Keratinocyte (primary cell): ENCODE data around the gene LHFPL3. TPM values are rescaled to one million over a fixed set of nuclear protein-coding genes. Genes with fewer than 3 reads are reported as not detected.

Experiments used
- DNase-seq: peaks from one replicate; pipeline ENCODE4 v3.0.0-alpha.2; 2011; ENCODE audit warnings: low read depth, missing footprints, low spot score
- FAIRE-seq: peaks from 2 replicates; lab custom pipeline; 2011; peaks lifted over from hg19 to GRCh38; lab: Jason Lieb, UNC
- H2AFZ ChIP-seq: 2 replicates; pipeline ENCODE4 v1.6.0; 2012; ENCODE audit warnings: low read length, control low read depth, inconsistent platforms; ENCODE audit not compliant: control insufficient read depth
- H3K27ac ChIP-seq: 2 replicates; pipeline ENCODE4 v1.5.1; 2011; ENCODE audit warnings: low read length; ENCODE audit not compliant: control insufficient read depth, insufficient read depth
- H3K27me3 ChIP-seq: 3 replicates; pipeline ENCODE4 v1.6.0; 2011; ENCODE audit warnings: low read length; ENCODE audit not compliant: control insufficient read depth, insufficient read depth; ENCODE audit errors: extremely low read depth
- H3K36me3 ChIP-seq, 2 experiments: 2 replicates in 1 of 2; 3 replicates in 1 of 2; pipeline ENCODE4 v1.5.1; 2011; ENCODE audit warnings: low read length in 2 of 2, mild to moderate bottlenecking in 1 of 2; ENCODE audit not compliant: control insufficient read depth in 2 of 2, insufficient read depth in 2 of 2; ENCODE audit errors: extremely low read depth in 1 of 2
- H3K4me1 ChIP-seq: 3 replicates; pipeline ENCODE4 v1.5.1; 2011; ENCODE audit warnings: low read length; ENCODE audit not compliant: control insufficient read depth, insufficient read depth; ENCODE audit errors: extremely low read depth
- H3K4me2 ChIP-seq: 3 replicates; pipeline ENCODE4 v1.6.0; 2011; ENCODE audit warnings: low read depth, low read length; ENCODE audit not compliant: control insufficient read depth, insufficient read depth; ENCODE audit errors: extremely low read depth
- H3K4me3 ChIP-seq, 3 experiments: fragments of 200-600 bp in 1 of 3; sonication (generic) in 1 of 3; 2 replicates in 2 of 3; 3 replicates in 1 of 3; pipeline ENCODE4 v1.5.1; 2011 to 2016; ENCODE audit warnings: low read length in 3 of 3, mild to moderate bottlenecking in 3 of 3, control low read depth in 2 of 3, inconsistent platforms in 1 of 3, low read depth in 1 of 3, mixed read lengths in 1 of 3, mixed run types in 1 of 3, moderate library complexity in 1 of 3; ENCODE audit not compliant: control insufficient read depth in 2 of 3, insufficient read depth in 2 of 3; ENCODE audit errors: extremely low read depth in 1 of 3
- H3K79me2 ChIP-seq: 2 replicates; pipeline ENCODE4 v1.6.0; 2012; ENCODE audit warnings: low read length; ENCODE audit not compliant: control insufficient read depth, insufficient read depth
- H3K9ac ChIP-seq: 3 replicates; pipeline ENCODE4 v1.6.0; 2011; ENCODE audit warnings: low read length; ENCODE audit not compliant: control insufficient read depth, insufficient read depth; ENCODE audit errors: extremely low read depth
- H3K9me1 ChIP-seq: 3 replicates; pipeline ENCODE4 v1.6.0; 2011; ENCODE audit warnings: low read length; ENCODE audit not compliant: control insufficient read depth, insufficient read depth; ENCODE audit errors: extremely low read depth
- H3K9me3 ChIP-seq: 2 replicates; pipeline ENCODE4 v1.5.1; 2012; ENCODE audit warnings: low read depth, low read length; ENCODE audit not compliant: control insufficient read depth
- H4K20me1 ChIP-seq: 3 replicates; pipeline ENCODE4 v1.6.0; 2011; ENCODE audit warnings: low read length; ENCODE audit not compliant: control insufficient read depth, insufficient read depth; ENCODE audit errors: extremely low read depth
- EZH2 ChIP-seq: IDR thresholded peaks from one replicate; pipeline ENCODE4 v1.6.1; 2012; ENCODE audit warnings: inconsistent platforms, mild to moderate bottlenecking, low read length, moderate library complexity
- dilution Hi-C: fragments of 300-500 bp; cut with MboI; formaldehyde crosslinking; loops from one replicate; pipeline ENCODE4 v1.7.0; 2020; ENCODE audit warnings: low sequenced_read_pairs; ENCODE audit not compliant: extremely low pct_ligation_motif_present
- polyA plus RNA-seq, 5 experiments: library from polyadenylated mRNA; depleted of rRNA in 3 of 5; stranded (reverse) in 3 of 5; stranded (forward) in 1 of 5; unstranded in 1 of 5; fragments of >200 nt; gene quantifications; 1 replicate in 1 of 5; 2 replicates in 3 of 5; 3 replicates in 1 of 5; pipeline versions ENCODE4 v1.2.1 to v1.2.3, GENCODE V29; 2011 to 2012; ENCODE audit warnings: missing spikeins in 2 of 5, low read depth in 1 of 5, low replicate concordance in 1 of 5
- TF ChIP-seq, protein P1 (sequence below), 3 experiments: IDR thresholded peaks in 1 of 3; conservative IDR thresholded peaks in 1 of 3; optimal IDR thresholded peaks in 1 of 3; 2 replicates in 2 of 3; 3 replicates in 1 of 3; pipeline versions ENCODE3 to v1.5.1; 2011; ENCODE audit warnings: low read length in 3 of 3, mild to moderate bottlenecking in 3 of 3, moderate library complexity in 2 of 3, control low read depth in 1 of 3, inconsistent platforms in 1 of 3; ENCODE audit not compliant: insufficient read depth in 2 of 3; ENCODE audit errors: extremely low read depth in 1 of 3

The LHFPL3 gene
- polyA plus RNA-seq, 1 donor (not counting 4 experiments of a cell fraction or from before 2014, with no cell fraction given): not detected

DNA sequence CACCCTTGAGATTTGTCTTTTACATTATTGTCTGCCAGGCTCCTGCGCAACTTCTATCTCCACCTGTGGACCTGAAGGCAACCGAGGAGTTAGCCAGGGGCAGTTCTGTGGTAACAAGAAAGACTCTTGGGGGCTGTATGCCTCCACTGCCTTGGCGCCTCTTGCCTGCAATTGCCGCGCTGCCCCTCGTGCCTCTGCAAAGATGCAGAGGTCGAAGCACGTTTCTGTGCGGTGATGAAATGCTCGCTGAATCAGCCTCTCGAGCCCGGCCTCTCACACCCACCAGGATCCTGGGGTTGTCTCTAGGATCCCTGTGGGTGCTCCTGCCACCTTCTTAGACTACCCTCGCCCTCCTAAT, 486 bp upstream of the LHFPL3 start:
- Histone ChIP-seq H3K27me3 (peaks cover 38% of the 10 kb centered on the region), H3K27ac (no peak overlapping the region), H3K4me3 (no peak overlapping the region), H2AFZ (no peak overlapping the region), H3K9me1 (no peaks in the 10 kb centered on the region), H3K9ac (no peak overlapping the region), H3K79me2 (no peaks in the 10 kb centered on the region), H3K36me3 (no peaks in the 10 kb centered on the region), H3K4me1 (no peaks in the 10 kb centered on the region), H3K4me2 (no peak overlapping the region), H3K9me3 (no peaks in the 10 kb centered on the region), H4K20me1 (no peaks in the 10 kb centered on the region)
- DNase-seq (no peak), FAIRE-seq (no peak)
- dilution Hi-C loops: no loop called here
- TF ChIP-seq EZH2: no peak
- TF ChIP-seq, protein P1, sequence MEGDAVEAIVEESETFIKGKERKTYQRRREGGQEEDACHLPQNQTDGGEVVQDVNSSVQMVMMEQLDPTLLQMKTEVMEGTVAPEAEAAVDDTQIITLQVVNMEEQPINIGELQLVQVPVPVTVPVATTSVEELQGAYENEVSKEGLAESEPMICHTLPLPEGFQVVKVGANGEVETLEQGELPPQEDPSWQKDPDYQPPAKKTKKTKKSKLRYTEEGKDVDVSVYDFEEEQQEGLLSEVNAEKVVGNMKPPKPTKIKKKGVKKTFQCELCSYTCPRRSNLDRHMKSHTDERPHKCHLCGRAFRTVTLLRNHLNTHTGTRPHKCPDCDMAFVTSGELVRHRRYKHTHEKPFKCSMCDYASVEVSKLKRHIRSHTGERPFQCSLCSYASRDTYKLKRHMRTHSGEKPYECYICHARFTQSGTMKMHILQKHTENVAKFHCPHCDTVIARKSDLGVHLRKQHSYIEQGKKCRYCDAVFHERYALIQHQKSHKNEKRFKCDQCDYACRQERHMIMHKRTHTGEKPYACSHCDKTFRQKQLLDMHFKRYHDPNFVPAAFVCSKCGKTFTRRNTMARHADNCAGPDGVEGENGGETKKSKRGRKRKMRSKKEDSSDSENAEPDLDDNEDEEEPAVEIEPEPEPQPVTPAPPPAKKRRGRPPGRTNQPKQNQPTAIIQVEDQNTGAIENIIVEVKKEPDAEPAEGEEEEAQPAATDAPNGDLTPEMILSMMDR (optimal IDR thresholded peaks at IDR 0.05 in 1 of 3, IDR thresholded peaks at IDR 0.05 in 1 of 3, conservative IDR thresholded peaks at IDR 0.05 in 1 of 3; ENCODE audit: extremely low read depth in 1 of 3, insufficient read depth in 2 of 3, low read length in 3 of 3): no peak

DNA sequence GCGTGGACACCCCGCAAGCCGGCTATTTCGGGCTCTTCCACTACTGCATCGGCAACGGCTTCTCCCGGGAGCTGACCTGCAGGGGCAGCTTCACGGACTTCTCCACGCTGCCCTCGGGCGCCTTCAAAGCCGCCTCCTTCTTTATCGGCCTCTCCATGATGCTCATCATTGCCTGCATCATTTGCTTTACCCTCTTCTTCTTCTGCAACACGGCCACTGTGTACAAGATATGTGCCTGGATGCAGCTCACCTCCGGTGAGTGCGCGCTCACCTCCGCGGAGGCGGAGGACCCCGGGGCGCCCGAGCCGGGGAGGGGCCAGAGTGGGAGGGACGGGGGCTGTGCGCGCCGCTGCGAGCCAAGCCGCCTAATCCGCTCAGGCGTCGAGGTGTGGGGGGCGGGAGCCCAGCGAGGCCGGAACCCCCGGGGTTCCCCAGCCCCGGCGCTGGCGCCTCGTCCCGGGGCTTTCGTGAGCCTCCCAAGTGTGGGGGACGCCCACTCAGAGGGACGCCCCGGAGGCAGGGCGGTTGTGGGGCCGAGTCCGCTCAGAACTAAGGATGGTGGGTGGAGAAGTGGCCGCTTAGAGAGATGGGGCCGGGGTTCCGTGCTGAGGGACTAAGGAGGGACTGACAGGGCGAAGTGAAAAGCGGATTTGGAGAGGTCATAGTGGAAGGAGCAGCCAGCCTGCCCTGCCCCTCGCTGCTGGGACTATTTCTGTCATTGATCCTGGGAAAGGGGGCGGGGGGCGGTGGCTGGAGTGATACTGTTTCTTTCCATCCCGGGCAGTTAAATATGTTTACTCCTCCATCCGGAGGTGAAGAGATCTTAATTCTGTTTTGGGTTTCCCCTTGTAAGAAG, 795 bp downstream of the LHFPL3 start:
- Histone ChIP-seq H3K9me1 (no peaks in the 10 kb centered on the region), H3K4me2 (peak overlapping the region; percentile 36), H3K79me2 (no peaks in the 10 kb centered on the region), H3K4me3 (no peak overlapping the region), H3K9me3 (no peaks in the 10 kb centered on the region), H2AFZ (no peak overlapping the region), H3K27ac (no peak overlapping the region), H4K20me1 (no peaks in the 10 kb centered on the region), H3K9ac (no peak overlapping the region), H3K27me3 (peaks cover 38% of the 10 kb centered on the region), H3K4me1 (no peaks in the 10 kb centered on the region), H3K36me3 (no peaks in the 10 kb centered on the region)
- peak; percentile 80 for TF ChIP-seq EZH2
- TF ChIP-seq, protein P1 (optimal IDR thresholded peaks at IDR 0.05 in 1 of 3, IDR thresholded peaks at IDR 0.05 in 1 of 3, conservative IDR thresholded peaks at IDR 0.05 in 1 of 3; ENCODE audit: extremely low read depth in 1 of 3, insufficient read depth in 2 of 3, low read length in 3 of 3): no peak
- FAIRE-seq (no peak), DNase-seq (no peak)
- dilution Hi-C loops: no loop called here
